ENCODE data around the gene OGA.

GRCh38 chr10:101848408-101848807, 30.2 kb upstream of the OGA start:
- TF ChIP-seq EZH2 (IDR thresholded peaks at IDR 0.05; ENCODE audit: insufficient read depth, low read length) = no peak
- TF ChIP-seq CTCF (IDR thresholded peaks at IDR 0.05; ENCODE audit: insufficient read depth, low read depth, low read length) = no peak
